B cell (primary cell): ENCODE measurements around the gene TRPC1. TPM values are rescaled to one million over a fixed set of nuclear protein-coding genes. Genes with fewer than 3 reads are reported as not detected.

Source experiments
- ATAC-seq: fragments of 200-7000 bp; cut with Tn5 transposase; one replicate; pipeline ENCODE4 v1.10.0; 2021; ENCODE audit warnings: low read depth, mild to moderate bottlenecking, moderate number of reproducible peaks, moderate library complexity
- CTCF ChIA-PET: fragments of 350-600 bp; sonication (Branson Sonifier 250); formaldehyde crosslinking; loops from one replicate; lab custom pipeline; 2021; ENCODE audit warnings: antibody characterized with exemption, inconsistent platforms; lab: Charles Lee
- POLR2A ChIA-PET: fragments of 350-600 bp; sonication (Branson Sonifier 250); formaldehyde crosslinking; loops from one replicate; lab custom pipeline; 2021; ENCODE audit warnings: antibody characterized with exemption; lab: Charles Lee
- DNase-seq: peaks from one replicate; pipeline ENCODE4 v3.0.0; 2013
- H2AFZ ChIP-seq: 2 replicates; pipeline ENCODE4 v1.6.1; 2012; ENCODE audit warnings: mild to moderate bottlenecking, low read depth, low read length; ENCODE audit not compliant: insufficient read depth, poor library complexity, severe bottlenecking
- H3K27ac ChIP-seq, 2 donors: 1 replicate in 1 of 2; 2 replicates in 1 of 2; pipeline ENCODE4 v1.5.1; 2012 to 2013; ENCODE audit warnings: low read length in 2 of 2, mild to moderate bottlenecking in 2 of 2, moderate library complexity in 1 of 2
- H3K27me3 ChIP-seq, 4 experiments: fragments of 200-600 bp in 1 of 4; sonication (generic) in 1 of 4; replicated peaks in 1 of 4; 1 replicate in 2 of 4; 2 replicates in 2 of 4; pipeline versions ENCODE4 v1.6.1 to v1.7.0; 2013 to 2016; ENCODE audit warnings: low read length in 3 of 4, mild to moderate bottlenecking in 2 of 4, mixed read lengths in 1 of 4, moderate library complexity in 1 of 4; ENCODE audit not compliant: insufficient read depth in 4 of 4, control insufficient read depth in 3 of 4; ENCODE audit errors: control extremely low read depth in 1 of 4
- H3K36me3 ChIP-seq, 2 experiments: replicated peaks in 1 of 2; 1 replicate in 1 of 2; 2 replicates in 1 of 2; pipeline versions ENCODE4 v1.6.1 to v1.7.1; 2013; ENCODE audit warnings: low read length in 1 of 2; ENCODE audit not compliant: insufficient read depth in 2 of 2, control insufficient read depth in 1 of 2; ENCODE audit errors: control extremely low read depth in 1 of 2, extremely low read depth in 1 of 2
- H3K4me1 ChIP-seq, 2 donors: fragments of 200-600 bp in 1 of 2; sonication (generic) in 1 of 2; 1 replicate in 1 of 2; 2 replicates in 1 of 2; pipeline versions ENCODE4 v1.5.1 to v1.6.1; 2013 to 2017; ENCODE audit warnings: low read length in 2 of 2; ENCODE audit not compliant: control insufficient read depth in 2 of 2, insufficient read depth in 2 of 2
- H3K4me2 ChIP-seq: replicated peaks from 2 replicates; pipeline ENCODE3; 2012; ENCODE audit warnings: mild to moderate bottlenecking, low read depth, low read length; ENCODE audit not compliant: poor library complexity, severe bottlenecking
- H3K4me3 ChIP-seq, 5 experiments: fragments of 200-600 bp in 1 of 5; sonication (generic) in 1 of 5; 1 replicate in 3 of 5; 2 replicates in 2 of 5; pipeline versions ENCODE4 v1.5.1 to v1.7.0; 2011 to 2016; ENCODE audit warnings: low read length in 4 of 5, mild to moderate bottlenecking in 4 of 5, low read depth in 2 of 5, control low read depth in 1 of 5, moderate library complexity in 1 of 5; ENCODE audit not compliant: insufficient read depth in 1 of 5; ENCODE audit errors: control extremely low read depth in 1 of 5, extremely low read depth in 1 of 5
- H3K79me2 ChIP-seq: fragments of 200-600 bp; sonication (generic); one replicate; pipeline ENCODE4 v1.6.0; 2016; ENCODE audit warnings: low read length; ENCODE audit not compliant: control insufficient read depth, insufficient read depth
- H3K9ac ChIP-seq: fragments of 200-600 bp; sonication (generic); 2 replicates; pipeline ENCODE4 v1.6.1; 2017; ENCODE audit warnings: mild to moderate bottlenecking, low read length, moderate library complexity
- H3K9me3 ChIP-seq, 3 donors: one replicate each; pipeline versions ENCODE4 v1.6.1 to v1.7.1; 2013; ENCODE audit warnings: low read length in 2 of 3; ENCODE audit not compliant: control insufficient read depth in 2 of 3, insufficient read depth in 1 of 3; ENCODE audit errors: control extremely low read depth in 1 of 3
- H4K20me1 ChIP-seq: 2 replicates; pipeline ENCODE4 v1.6.0; 2012; ENCODE audit warnings: mild to moderate bottlenecking, low read length; ENCODE audit not compliant: insufficient read depth, control insufficient read depth, poor library complexity, severe bottlenecking
- H3K27ac Mint-ChIP-seq: one replicate; pipeline ENCODE4 v1.8.0; 2021; ENCODE audit warnings: mixed read lengths
- H3K27me3 Mint-ChIP-seq: one replicate; pipeline ENCODE4 v1.8.0; 2021; ENCODE audit warnings: mixed read lengths
- H3K4me1 Mint-ChIP-seq: one replicate; pipeline ENCODE4 v1.8.0; 2021; ENCODE audit warnings: mixed read lengths
- H3K4me3 Mint-ChIP-seq: one replicate; pipeline ENCODE4 v1.8.0; 2021; ENCODE audit warnings: mixed read lengths
- H3K9me3 Mint-ChIP-seq: one replicate; pipeline ENCODE4 v1.8.0; 2022; ENCODE audit warnings: mixed read lengths; ENCODE audit not compliant: insufficient read depth
- CTCF ChIP-seq: fragments of 200-600 bp; IDR thresholded peaks from one replicate; pipeline ENCODE4 v1.8.0; 2022; ENCODE audit warnings: antibody characterized with exemption, mild to moderate bottlenecking
- EZH2 ChIP-seq: IDR thresholded peaks from 2 replicates; pipeline ENCODE4 v1.6.1; 2012; ENCODE audit warnings: borderline replicate concordance, low read depth, mild to moderate bottlenecking, moderate library complexity, low read length; ENCODE audit not compliant: insufficient read depth, poor library complexity, severe bottlenecking
- WGBS: methylation state at CpG from one replicate; pipeline ENCODE4 v1.1.5; 2013; ENCODE audit warnings: missing lambda C conversion rate; ENCODE audit not compliant: insufficient coverage; 5-methylcytosine and 5-hydroxymethylcytosine counted together
- intact Hi-C: fragments of 100-400 bp; cut with micrococcal nuclease; formaldehyde crosslinking; loops from one replicate; pipeline ENCODE4 v1.10.0; 2022
- polyA plus RNA-seq: library from polyadenylated mRNA; depleted of rRNA; stranded (reverse); fragments of >200 nt; gene quantifications from 2 replicates; pipeline ENCODE4 v1.2.3, GENCODE V29; 2012
- total RNA-seq, 2 donors: library from RNA; stranded (reverse); fragments of 120-200 nt in 1 of 2; gene quantifications; 1 replicate in 1 of 2; 2 replicates in 1 of 2; pipeline versions ENCODE4 v1.2.3 to v1.2.4, GENCODE V29; 2013 to 2022

Gene TRPC1
- total and polyA plus RNA-seq, 2 donors (not counting 1 experiment from before 2014, with no cell fraction given): 2.0 to 3.8 TPM

GRCh38 chr3:142693136-142693853, 30.5 kb upstream of the TRPC1 start:
- Histone ChIP-seq H3K36me3 (no peaks in the 10 kb centered on the region), H3K27ac (no peak overlapping the region), H3K4me2 (no peak overlapping the region), H3K79me2 (no peaks in the 10 kb centered on the region), H2AFZ (no peak overlapping the region), H3K9me3 (no peaks in the 10 kb centered on the region), H4K20me1 (no peaks in the 10 kb centered on the region), H3K27me3 (no peaks in the 10 kb centered on the region), H3K9ac (no peak overlapping the region), H3K4me3 (no peak overlapping the region), H3K4me1 (no peaks in the 10 kb centered on the region)
- no peaks in the 10 kb centered on the region for H3K4me1 Mint-ChIP-seq
- H3K4me3 Mint-ChIP-seq: no peak overlapping the region
- no peaks in the 10 kb centered on the region for H3K9me3 Mint-ChIP-seq
- no peaks in the 10 kb centered on the region for H3K27me3 Mint-ChIP-seq
- intact Hi-C loops: no loop called here
- ChIA-PET CTCF (no interaction called here), POLR2A (no interaction called here)
- ATAC-seq (no peak), DNase-seq (no peak)
- H3K27ac Mint-ChIP-seq: no peak overlapping the region
- TF ChIP-seq CTCF (no peak), EZH2 (no peak)
- WGBS: 100% methylated on average over 5 of the region's 7 CpGs

GRCh38 chr3:142694225-142694624, 29.6 kb upstream of the TRPC1 start:
- ATAC-seq (no peak), DNase-seq (no peak)
- Histone ChIP-seq H3K9me3 (no peaks in the 10 kb centered on the region), H3K4me2 (no peak overlapping the region), H3K9ac (no peak overlapping the region), H3K4me1 (no peaks in the 10 kb centered on the region), H3K27ac (no peak overlapping the region), H3K36me3 (no peaks in the 10 kb centered on the region), H3K79me2 (no peaks in the 10 kb centered on the region), H2AFZ (no peak overlapping the region), H3K4me3 (no peak overlapping the region), H3K27me3 (no peaks in the 10 kb centered on the region), H4K20me1 (no peaks in the 10 kb centered on the region)
- TF ChIP-seq EZH2 (no peak), CTCF (no peak)
- no CpG with 5 or more reads among the region's 1 CpG for WGBS
- H3K4me3 Mint-ChIP-seq: no peak overlapping the region
- no peaks in the 10 kb centered on the region for H3K27me3 Mint-ChIP-seq
- no peaks in the 10 kb centered on the region for H3K4me1 Mint-ChIP-seq
- CTCF ChIA-PET: interaction anchor here (1.3 kb wide), 1 partner anchor 9 kb away, joined by 3 read pairs; no protein-coding TSS in a partner anchor
- POLR2A ChIA-PET: no interaction called here
- intact Hi-C loops: no loop called here
- no peak overlapping the region for H3K27ac Mint-ChIP-seq
- H3K9me3 Mint-ChIP-seq: no peaks in the 10 kb centered on the region
